SK-N-MC (cell line): ENCODE data around the gene VN1R5.

Source experiments
- EZH2 ChIP-seq: fragments of 200-600 bp; sonication (generic); IDR thresholded peaks from one replicate; pipeline ENCODE4 v1.6.1; 2017; ENCODE audit warnings: antibody characterized with exemption
- POLR2AphosphoS5 ChIP-seq: IDR thresholded peaks from 2 replicates; pipeline ENCODE4 v1.6.1; 2012; ENCODE audit warnings: mild to moderate bottlenecking, low read depth, low read length, borderline replicate concordance

DNA sequence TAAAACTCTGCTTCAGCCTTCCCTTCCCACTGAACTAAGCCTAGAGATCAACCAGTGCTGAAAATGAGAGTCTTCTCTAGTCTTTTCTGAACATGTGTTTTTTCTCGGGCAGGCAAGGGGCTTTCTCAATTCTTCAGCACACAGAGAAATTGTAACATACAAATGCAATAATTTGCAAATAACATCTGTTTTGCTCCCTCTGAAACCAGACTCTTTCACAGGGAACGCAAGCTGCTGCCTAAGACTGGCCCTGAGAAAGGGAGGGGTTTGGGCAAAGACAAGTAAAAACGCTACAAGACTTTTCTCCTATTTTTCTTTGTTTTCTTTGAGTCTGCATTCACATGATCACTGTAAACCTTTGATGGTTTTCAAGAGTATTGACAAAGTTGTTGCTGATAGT lies 39.6 kb upstream of the VN1R5 start:
- no peak for TF ChIP-seq EZH2
- TF ChIP-seq POLR2AphosphoS5: no peak
